H9 (cell line): ENCODE data around the gene DCBLD1. TPM values are rescaled to one million over a fixed set of nuclear protein-coding genes. Genes with fewer than 3 reads are reported as not detected.

ENCODE experiments used
- DNase-seq: peaks from one replicate; pipeline ENCODE4 v3.0.0-alpha.2; 2017
- H2AFZ ChIP-seq: one replicate; pipeline ENCODE4 v1.6.1; 2013; ENCODE audit warnings: mild to moderate bottlenecking, low read length, control low read depth, moderate library complexity
- H2AK5ac ChIP-seq: 2 replicates; pipeline ENCODE4 v1.6.1; 2013; ENCODE audit warnings: low read length, control low read depth, mixed read lengths; ENCODE audit not compliant: insufficient read length
- H2BK120ac ChIP-seq: one replicate; pipeline ENCODE4 v1.6.1; 2013; ENCODE audit warnings: low read depth, mild to moderate bottlenecking, low read length, control low read depth, inconsistent platforms; ENCODE audit not compliant: poor library complexity, severe bottlenecking
- H2BK12ac ChIP-seq: 2 replicates; pipeline ENCODE4 v1.6.1; 2013; ENCODE audit warnings: low read length, control low read depth, mixed read lengths, low read depth; ENCODE audit not compliant: insufficient read length
- H2BK15ac ChIP-seq: 2 replicates; pipeline ENCODE4 v1.6.1; 2013; ENCODE audit warnings: low read depth, low read length, control low read depth
- H2BK20ac ChIP-seq: one replicate; pipeline ENCODE4 v1.6.1; 2013; ENCODE audit warnings: low read depth, mild to moderate bottlenecking, low read length, control low read depth, inconsistent platforms; ENCODE audit not compliant: poor library complexity, severe bottlenecking
- H2BK5ac ChIP-seq: 2 replicates; pipeline ENCODE4 v1.6.1; 2013; ENCODE audit warnings: low read length, control low read depth, mixed read lengths; ENCODE audit not compliant: insufficient read length
- H3K14ac ChIP-seq: 2 replicates; pipeline ENCODE4 v1.6.1; 2013; ENCODE audit warnings: low read length, control low read depth; ENCODE audit not compliant: insufficient read depth
- H3K18ac ChIP-seq: 2 replicates; pipeline ENCODE4 v1.6.1; 2013; ENCODE audit warnings: low read depth, mild to moderate bottlenecking, mixed read lengths, low read length, control low read depth; ENCODE audit not compliant: insufficient read length
- H3K23ac ChIP-seq: 2 replicates; pipeline ENCODE4 v1.6.1; 2013; ENCODE audit warnings: low read length, control low read depth, mixed read lengths, low read depth; ENCODE audit not compliant: insufficient read length
- H3K23me2 ChIP-seq: 2 replicates; pipeline ENCODE4 v1.6.1; 2013; ENCODE audit warnings: low read depth, mild to moderate bottlenecking, mixed read lengths, low read length, control low read depth; ENCODE audit not compliant: insufficient read length, poor library complexity, severe bottlenecking
- H3K27ac ChIP-seq: 2 replicates; pipeline ENCODE4 v1.5.1; 2013; ENCODE audit warnings: low read length, control low read depth, mixed read lengths, low read depth; ENCODE audit not compliant: insufficient read length
- H3K27me3 ChIP-seq: 2 replicates; pipeline ENCODE4 v1.6.1; 2013; ENCODE audit warnings: low read length, control low read depth, inconsistent platforms; ENCODE audit not compliant: insufficient read depth
- H3K4ac ChIP-seq: 2 replicates; pipeline ENCODE4 v1.6.1; 2013; ENCODE audit warnings: low read depth, mild to moderate bottlenecking, control low read depth, inconsistent platforms, low read length, moderate library complexity
- H3K4me1 ChIP-seq: 2 replicates; pipeline ENCODE4 v1.6.1; 2013; ENCODE audit warnings: low read length, control low read depth, inconsistent platforms; ENCODE audit not compliant: insufficient read depth
- H3K4me2 ChIP-seq: 2 replicates; pipeline ENCODE4 v1.6.1; 2013; ENCODE audit warnings: low read length, control low read depth, mixed read lengths; ENCODE audit not compliant: insufficient read length, insufficient read depth
- H3K56ac ChIP-seq: 2 replicates; pipeline ENCODE4 v1.6.1; 2013; ENCODE audit warnings: low read depth, mild to moderate bottlenecking, mixed read lengths, low read length, control low read depth; ENCODE audit not compliant: insufficient read length
- H3K79me1 ChIP-seq: 2 replicates; pipeline ENCODE4 v1.6.1; 2013; ENCODE audit warnings: low read depth, mild to moderate bottlenecking, moderate library complexity, low read length, control low read depth, inconsistent platforms; ENCODE audit not compliant: insufficient read depth, poor library complexity, severe bottlenecking
- H3K79me2 ChIP-seq: 2 replicates; pipeline ENCODE4 v1.6.1; 2013; ENCODE audit warnings: low read length, control low read depth, inconsistent platforms; ENCODE audit not compliant: insufficient read depth
- H3K9ac ChIP-seq: 2 replicates; pipeline ENCODE4 v1.6.1; 2013; ENCODE audit warnings: low read length, control low read depth, mixed read lengths; ENCODE audit not compliant: insufficient read length; ENCODE audit errors: extremely low read depth
- H3K9me3 ChIP-seq: one replicate; pipeline ENCODE4 v1.6.1; 2013; ENCODE audit warnings: low read depth, low read length, inconsistent platforms; ENCODE audit not compliant: control insufficient read depth
- H3T11ph ChIP-seq: one replicate; pipeline ENCODE4 v1.6.1; 2013; ENCODE audit warnings: mild to moderate bottlenecking, low read length, control low read depth, inconsistent platforms
- H4K20me1 ChIP-seq: one replicate; pipeline ENCODE4 v1.6.1; 2013; ENCODE audit not compliant: control insufficient read depth, insufficient read length, insufficient read depth
- H4K5ac ChIP-seq: 2 replicates; pipeline ENCODE4 v1.6.1; 2013; ENCODE audit warnings: low read depth, mild to moderate bottlenecking, mixed read lengths, low read length, control low read depth; ENCODE audit not compliant: insufficient read length
- H4K8ac ChIP-seq: replicated peaks from 2 replicates; pipeline ENCODE4 v1.6.1; 2013; ENCODE audit warnings: low read length, control low read depth, mixed read lengths, low read depth; ENCODE audit not compliant: insufficient read length
- H4K91ac ChIP-seq: 2 replicates; pipeline ENCODE4 v1.6.1; 2013; ENCODE audit warnings: low read depth, mild to moderate bottlenecking, moderate library complexity, mixed read lengths, low read length, control low read depth; ENCODE audit not compliant: insufficient read length
- H3K27ac Mint-ChIP-seq, 3 experiments: 2 replicates in 2 of 3; 3 replicates in 1 of 3; pipeline ENCODE4 v1.8.0; 2020 to 2021; ENCODE audit warnings: mixed read lengths in 3 of 3, mild to moderate bottlenecking in 1 of 3, moderate library complexity in 1 of 3
- H3K27me3 Mint-ChIP-seq: 2 replicates; pipeline ENCODE4 v1.8.0; 2021; ENCODE audit warnings: low read depth, mild to moderate bottlenecking, moderate library complexity, mixed read lengths
- H3K36me3 Mint-ChIP-seq, 3 experiments: 2 replicates in 2 of 3; 3 replicates in 1 of 3; pipeline ENCODE4 v1.8.0; 2020 to 2021; ENCODE audit warnings: low read depth in 3 of 3, mixed read lengths in 3 of 3; ENCODE audit not compliant: insufficient read depth in 1 of 3
- H3K4me1 Mint-ChIP-seq, 2 experiments: 2 replicates each; pipeline ENCODE4 v1.8.0; 2020; ENCODE audit warnings: mixed read lengths in 2 of 2
- H3K4me3 Mint-ChIP-seq, 2 experiments: 2 replicates in 1 of 2; 3 replicates in 1 of 2; pipeline ENCODE4 v1.8.0; 2020 to 2021; ENCODE audit warnings: mild to moderate bottlenecking in 2 of 2, mixed read lengths in 2 of 2, moderate library complexity in 1 of 2
- H3K9me3 Mint-ChIP-seq, 2 experiments: 2 replicates in 1 of 2; 3 replicates in 1 of 2; pipeline ENCODE4 v1.8.0; 2020; ENCODE audit warnings: mild to moderate bottlenecking in 2 of 2, mixed read lengths in 2 of 2, moderate library complexity in 1 of 2
- WGBS: extraction: QIAGEN DNeasy Blood & Tissue Kit; methylation state at CpG from one replicate; pipeline ENCODE4 v1.1.7; 2013; ENCODE audit warnings: missing lambda C conversion rate, low lambda C conversion rate, mixed read lengths; ENCODE audit not compliant: insufficient read length; ENCODE audit errors: extremely low coverage; 5-methylcytosine and 5-hydroxymethylcytosine counted together
- total RNA-seq: library from RNA; stranded (reverse); gene quantifications from 2 replicates; pipeline ENCODE4 v1.2.1, GENCODE V29; 2021
- TF ChIP-seq, protein P1 (sequence below): fragments of 200-600 bp; sonication (generic); conservative IDR thresholded peaks from 3 replicates; pipeline ENCODE4 v1.8.0; 2021; ENCODE audit warnings: antibody characterized with exemption, mild to moderate bottlenecking

The DCBLD1 gene
- total RNA-seq, 1 experiment from 2014 or later = 10.1 TPM

DNA sequence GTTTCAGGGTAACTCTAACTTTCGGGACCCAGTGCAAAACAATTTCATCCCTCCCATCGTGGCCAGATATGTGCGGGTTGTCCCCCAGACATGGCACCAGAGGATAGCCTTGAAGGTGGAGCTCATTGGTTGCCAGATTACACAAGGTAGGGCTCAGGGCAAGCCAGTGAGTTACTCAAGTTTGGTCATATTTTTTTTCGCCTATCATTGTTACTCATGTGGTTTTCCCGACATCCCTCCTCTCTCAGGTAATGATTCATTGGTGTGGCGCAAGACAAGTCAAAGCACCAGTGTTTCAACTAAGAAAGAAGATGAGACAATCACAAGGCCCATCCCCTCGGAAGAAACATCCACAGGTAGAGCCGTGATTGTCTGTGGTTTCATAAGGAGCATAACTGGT is 58.2 kb downstream of the DCBLD1 start:
- H3K9me3 Mint-ChIP-seq = no peaks in the 10 kb centered on the region
- H3K27ac Mint-ChIP-seq = no peak overlapping the region
- H3K4me3 Mint-ChIP-seq = no peak overlapping the region

More for the DNA sequence above, 58.2 kb downstream of the DCBLD1 start:
- H2AFZ ChIP-seq = no peak overlapping the region
- H3K4me1 ChIP-seq = no peaks in the 10 kb centered on the region
- no peak overlapping the region for H2BK120ac ChIP-seq
- H3K14ac ChIP-seq = no peak overlapping the region
- TF ChIP-seq, protein P1, sequence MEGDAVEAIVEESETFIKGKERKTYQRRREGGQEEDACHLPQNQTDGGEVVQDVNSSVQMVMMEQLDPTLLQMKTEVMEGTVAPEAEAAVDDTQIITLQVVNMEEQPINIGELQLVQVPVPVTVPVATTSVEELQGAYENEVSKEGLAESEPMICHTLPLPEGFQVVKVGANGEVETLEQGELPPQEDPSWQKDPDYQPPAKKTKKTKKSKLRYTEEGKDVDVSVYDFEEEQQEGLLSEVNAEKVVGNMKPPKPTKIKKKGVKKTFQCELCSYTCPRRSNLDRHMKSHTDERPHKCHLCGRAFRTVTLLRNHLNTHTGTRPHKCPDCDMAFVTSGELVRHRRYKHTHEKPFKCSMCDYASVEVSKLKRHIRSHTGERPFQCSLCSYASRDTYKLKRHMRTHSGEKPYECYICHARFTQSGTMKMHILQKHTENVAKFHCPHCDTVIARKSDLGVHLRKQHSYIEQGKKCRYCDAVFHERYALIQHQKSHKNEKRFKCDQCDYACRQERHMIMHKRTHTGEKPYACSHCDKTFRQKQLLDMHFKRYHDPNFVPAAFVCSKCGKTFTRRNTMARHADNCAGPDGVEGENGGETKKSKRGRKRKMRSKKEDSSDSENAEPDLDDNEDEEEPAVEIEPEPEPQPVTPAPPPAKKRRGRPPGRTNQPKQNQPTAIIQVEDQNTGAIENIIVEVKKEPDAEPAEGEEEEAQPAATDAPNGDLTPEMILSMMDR = no peak
- no peak overlapping the region for H3K18ac ChIP-seq
- no peaks in the 10 kb centered on the region for H3K27me3 Mint-ChIP-seq
- H2BK5ac ChIP-seq = no peak overlapping the region
- H2BK12ac ChIP-seq = no peak overlapping the region
- no peak overlapping the region for H4K91ac ChIP-seq
- no peak overlapping the region for H4K5ac ChIP-seq
- no peaks in the 10 kb centered on the region for H4K20me1 ChIP-seq
- no peak overlapping the region for H2BK15ac ChIP-seq
- peaks cover 0 to 11% (median 3%) of the 10 kb centered on the region in 3 experiments; a peak in 3 of 7 replicates for H3K36me3 Mint-ChIP-seq
- no peaks in the 10 kb centered on the region for H3K23me2 ChIP-seq
- no peaks in the 10 kb centered on the region for H3K27me3 ChIP-seq
- H2AK5ac ChIP-seq = no peak overlapping the region
- DNase-seq = no peak
- no peaks in the 10 kb centered on the region for H3K9me3 ChIP-seq
- peaks cover 3 to 4% of the 10 kb centered on the region in 2 experiments; a peak in 2 of 4 replicates for H3K4me1 Mint-ChIP-seq
- no peaks in the 10 kb centered on the region for H3K79me1 ChIP-seq
- H2BK20ac ChIP-seq = no peak overlapping the region
- no CpG with 5 or more reads among the region's 8 CpGs for WGBS
- H3K4ac ChIP-seq = no peak overlapping the region
- H3T11ph ChIP-seq = no peak overlapping the region
- no peak overlapping the region for H4K8ac ChIP-seq
- H3K79me2 ChIP-seq = no peaks in the 10 kb centered on the region
- no peak overlapping the region for H3K23ac ChIP-seq
- no peak overlapping the region for H3K4me2 ChIP-seq
- H3K27ac ChIP-seq = no peak overlapping the region
- no peak overlapping the region for H3K9ac ChIP-seq
- no peak overlapping the region for H3K56ac ChIP-seq
